PC-9 (cell line): ENCODE data around the gene SEC24C. TPM values are rescaled to one million over a fixed set of nuclear protein-coding genes. Genes with fewer than 3 reads are reported as not detected.

ENCODE experiments used
- BruUV-seq: library from RNA; stranded (reverse); fragments of 400-500 nt; replicated peaks from 2 replicates; lab custom pipeline; 2021; lab: Mats Ljungman, UMichigan
- CTCF ChIA-PET: fragments of 300-600 bp; sonication (Branson Sonifier 250); formaldehyde crosslinking; loops from one replicate; lab custom pipeline; 2022; ENCODE audit warnings: antibody characterized with exemption; lab: Charles Lee
- POLR2A ChIA-PET: fragments of 300-600 bp; sonication (Branson Sonifier 250); formaldehyde crosslinking; loops from one replicate; lab custom pipeline; 2022; ENCODE audit warnings: antibody characterized with exemption; ENCODE audit not compliant: unreplicated experiment; lab: Charles Lee
- DNase-seq, 2 experiments: peaks; one replicate each; pipeline versions ENCODE4 v3.0.0 to v3.0.0-alpha.2; 2015 to 2022; ENCODE audit warnings: mixed read lengths in 1 of 2
- H2AFZ ChIP-seq: fragments of 200-600 bp; sonication (generic); 2 replicates; pipeline ENCODE4 v1.8.1; 2017; ENCODE audit warnings: antibody characterized with exemption
- H3F3A ChIP-seq: fragments of 200-600 bp; sonication (generic); 2 replicates; pipeline ENCODE4 v1.8.1; 2017; ENCODE audit warnings: antibody characterized with exemption, mild to moderate bottlenecking, low read depth; ENCODE audit not compliant: insufficient read depth
- H3K27ac ChIP-seq: fragments of 200-600 bp; sonication (generic); 2 replicates; pipeline ENCODE4 v1.6.1; 2016; ENCODE audit warnings: mixed run types
- H3K27me3 ChIP-seq: fragments of 200-600 bp; sonication (generic); 2 replicates; pipeline ENCODE4 v1.6.1; 2016; ENCODE audit warnings: low read depth, mixed run types; ENCODE audit not compliant: insufficient read depth
- H3K36me3 ChIP-seq: fragments of 200-600 bp; sonication (generic); 2 replicates; pipeline ENCODE4 v1.6.1; 2016; ENCODE audit warnings: low read depth, mixed run types
- H3K4me1 ChIP-seq: fragments of 200-600 bp; sonication (generic); replicated peaks from 2 replicates; pipeline ENCODE4 v1.6.1; 2016; ENCODE audit warnings: mixed run types; ENCODE audit not compliant: insufficient read depth
- H3K4me2 ChIP-seq: fragments of 200-600 bp; sonication (generic); 2 replicates; pipeline ENCODE4 v1.6.1; 2017; ENCODE audit warnings: mixed run types
- H3K4me3 ChIP-seq: fragments of 200-600 bp; sonication (generic); 2 replicates; pipeline ENCODE4 v1.6.1; 2016; ENCODE audit warnings: mixed run types
- H3K79me2 ChIP-seq: fragments of 200-600 bp; sonication (generic); 2 replicates; pipeline ENCODE4 v1.6.1; 2017; ENCODE audit warnings: low read depth, mixed run types
- H3K9me2 ChIP-seq: fragments of 200-600 bp; sonication (generic); 2 replicates; pipeline ENCODE4 v1.8.1; 2017; ENCODE audit warnings: mild to moderate bottlenecking; ENCODE audit not compliant: insufficient read depth
- H3K9me3 ChIP-seq: fragments of 200-600 bp; sonication (generic); 2 replicates; pipeline ENCODE4 v1.8.1; 2016; ENCODE audit warnings: low read depth; ENCODE audit not compliant: insufficient read depth
- H4K20me1 ChIP-seq: fragments of 200-600 bp; sonication (generic); 2 replicates; pipeline ENCODE4 v1.8.1; 2017; ENCODE audit not compliant: insufficient read depth
- EZH2 ChIP-seq: fragments of 200-600 bp; sonication (generic); IDR thresholded peaks from 2 replicates; pipeline ENCODE4 v1.8.0; 2017; ENCODE audit warnings: antibody characterized with exemption, low read depth
- intact Hi-C: fragments of 100-400 bp; cut with micrococcal nuclease; formaldehyde crosslinking; loops from one replicate; pipeline ENCODE4 v1.10.0; 2022; ENCODE audit not compliant: unreplicated experiment
- total RNA-seq: library from RNA; stranded (reverse); gene quantifications from 2 replicates; pipeline ENCODE4 v1.2.3, GENCODE V29; 2021
- TF ChIP-seq, protein P1 (sequence below): fragments of 200-600 bp; sonication (generic); conservative IDR thresholded peaks from 2 replicates; pipeline ENCODE4 v1.6.1; 2017; ENCODE audit warnings: mixed run types, antibody characterized with exemption, mild to moderate bottlenecking, moderate library complexity

SEC24C gene
- total RNA-seq, 1 experiment from 2014 or later = 105 TPM

DNA sequence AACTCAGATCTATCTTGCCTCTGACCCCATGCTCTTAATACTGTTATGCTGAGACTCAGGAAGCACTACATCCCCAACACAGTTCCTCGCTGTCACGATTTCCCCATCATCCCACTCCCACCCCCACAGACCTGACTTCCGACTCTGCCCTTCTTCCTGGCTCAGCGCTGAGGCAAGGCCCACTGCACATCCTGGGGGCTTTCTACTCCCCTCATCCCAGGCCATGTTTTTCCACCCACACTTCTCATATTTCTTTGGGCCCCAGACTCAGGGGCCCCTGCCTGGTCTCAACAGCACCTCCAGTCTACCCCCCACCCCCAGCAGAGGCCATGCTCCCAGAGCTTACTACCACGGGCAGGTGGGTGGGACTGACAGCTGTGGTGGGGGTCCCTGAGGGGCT lies 74.9 kb downstream of the SEC24C start:
- ChIA-PET CTCF (no interaction called here), POLR2A (no interaction called here)
- Histone ChIP-seq H3F3A (peaks cover 83% of the 10 kb centered on the region), H3K79me2 (no peaks in the 10 kb centered on the region), H2AFZ (no peak overlapping the region), H3K4me1 (no peaks in the 10 kb centered on the region), H4K20me1 (peaks cover 22% of the 10 kb centered on the region), H3K36me3 (peaks cover 56% of the 10 kb centered on the region), H3K4me3 (no peak overlapping the region), H3K9me2 (no peaks in the 10 kb centered on the region), H3K27ac (no peak overlapping the region), H3K9me3 (no peaks in the 10 kb centered on the region), H3K4me2 (no peak overlapping the region), H3K27me3 (no peaks in the 10 kb centered on the region)
- DNase-seq = no peak
- BruUV-seq = no TSS peak
- no peak for TF ChIP-seq EZH2
- TF ChIP-seq, protein P1, sequence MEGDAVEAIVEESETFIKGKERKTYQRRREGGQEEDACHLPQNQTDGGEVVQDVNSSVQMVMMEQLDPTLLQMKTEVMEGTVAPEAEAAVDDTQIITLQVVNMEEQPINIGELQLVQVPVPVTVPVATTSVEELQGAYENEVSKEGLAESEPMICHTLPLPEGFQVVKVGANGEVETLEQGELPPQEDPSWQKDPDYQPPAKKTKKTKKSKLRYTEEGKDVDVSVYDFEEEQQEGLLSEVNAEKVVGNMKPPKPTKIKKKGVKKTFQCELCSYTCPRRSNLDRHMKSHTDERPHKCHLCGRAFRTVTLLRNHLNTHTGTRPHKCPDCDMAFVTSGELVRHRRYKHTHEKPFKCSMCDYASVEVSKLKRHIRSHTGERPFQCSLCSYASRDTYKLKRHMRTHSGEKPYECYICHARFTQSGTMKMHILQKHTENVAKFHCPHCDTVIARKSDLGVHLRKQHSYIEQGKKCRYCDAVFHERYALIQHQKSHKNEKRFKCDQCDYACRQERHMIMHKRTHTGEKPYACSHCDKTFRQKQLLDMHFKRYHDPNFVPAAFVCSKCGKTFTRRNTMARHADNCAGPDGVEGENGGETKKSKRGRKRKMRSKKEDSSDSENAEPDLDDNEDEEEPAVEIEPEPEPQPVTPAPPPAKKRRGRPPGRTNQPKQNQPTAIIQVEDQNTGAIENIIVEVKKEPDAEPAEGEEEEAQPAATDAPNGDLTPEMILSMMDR = no peak
- intact Hi-C loops = no loop called here

GRCh38 chr10:73819513-73820093 lies 75.4 kb downstream of the SEC24C start:
- DNase-seq = peak in 1 of 2 experiments; percentile 51
- H4K20me1 ChIP-seq = peaks cover 22% of the 10 kb centered on the region
- H3K4me3 ChIP-seq = no peak overlapping the region
- POLR2A ChIA-PET = no interaction called here
- H3K79me2 ChIP-seq = no peaks in the 10 kb centered on the region
- no peaks in the 10 kb centered on the region for H3K27me3 ChIP-seq
- intact Hi-C loops = no loop called here
- CTCF ChIA-PET = no interaction called here
- no TSS peak for BruUV-seq
- H2AFZ ChIP-seq = no peak overlapping the region
- peaks cover 57% of the 10 kb centered on the region for H3K36me3 ChIP-seq
- H3K27ac ChIP-seq = no peak overlapping the region
- H3K4me2 ChIP-seq = no peak overlapping the region
- H3F3A ChIP-seq = peaks cover 81% of the 10 kb centered on the region
- no peaks in the 10 kb centered on the region for H3K9me2 ChIP-seq
- TF ChIP-seq, protein P1 = no peak
- H3K9me3 ChIP-seq = no peaks in the 10 kb centered on the region
- no peaks in the 10 kb centered on the region for H3K4me1 ChIP-seq

Other genes starting within 250 kb of the SEC24C start
- gene PPP3CB, start 248.3 kb upstream of the SEC24C start, total RNA-seq = 28.8 and 34.0 TPM in 2 replicates
- gene USP54, start 153.0 kb upstream of the SEC24C start, total RNA-seq = 38.3 and 52.4 TPM in 2 replicates
- gene MYOZ1, start 102.9 kb upstream of the SEC24C start, total RNA-seq = 0.22 and 0.75 TPM in 2 replicates
- 0.76 and 1.2 TPM in 2 replicates for gene SYNPO2L, start 88.3 kb upstream of the SEC24C start, total RNA-seq
- gene AGAP5, start 46.3 kb upstream of the SEC24C start, total RNA-seq = 13.4 and 14.0 TPM in 2 replicates
- 44.1 and 44.5 TPM in 2 replicates for gene CHCHD1, start 37.7 kb downstream of the SEC24C start, total RNA-seq
- gene ZSWIM8, start 41.2 kb downstream of the SEC24C start, total RNA-seq = 49.2 and 70.0 TPM in 2 replicates
- 20.4 and 22.8 TPM in 2 replicates for gene NDST2, start 67.2 kb downstream of the SEC24C start, total RNA-seq
- 125 and 147 TPM in 2 replicates for gene CAMK2G, start 130.2 kb downstream of the SEC24C start, total RNA-seq
- gene PLAU, start 166.8 kb downstream of the SEC24C start, total RNA-seq = 90.3 and 94.9 TPM in 2 replicates